Measurements from ENCODE around the gene LRFN4. TPM values are rescaled to one million over a fixed set of nuclear protein-coding genes. Genes with fewer than 3 reads are reported as not detected.

The LRFN4 gene
- polyA plus RNA-seq, 1 donor from 2014 or later: 85.0 TPM

GRCh38 chr11:66860449-66860831 is 3.6 kb downstream of the LRFN4 start:
- H3K4me3 ChIP-seq (ENCODE audit: low read length): no peak overlapping the region
- no peaks in the 10 kb centered on the region for H3K27me3 ChIP-seq (ENCODE audit: insufficient read depth, low read depth, low read length)
- TF ChIP-seq TAF1 (IDR thresholded peaks at IDR 0.05; ENCODE audit: low read depth) (no peak), RAD21 (conservative IDR thresholded peaks at IDR 0.05) (no peak), SMC3 (conservative IDR thresholded peaks at IDR 0.05; ENCODE audit: poor library complexity) (no peak), EP300 (conservative IDR thresholded peaks at IDR 0.05; ENCODE audit: poor library complexity, severe bottlenecking) (no peak), EZH2 (IDR thresholded peaks at IDR 0.05; ENCODE audit: borderline replicate concordance, insufficient read depth, low read length, poor library complexity, severe bottlenecking) (no peak), MXI1 (conservative IDR thresholded peaks at IDR 0.05; ENCODE audit: poor library complexity, severe bottlenecking) (no peak), REST (IDR thresholded peaks at IDR 0.05; ENCODE audit: borderline replicate concordance) (no peak), POLR2AphosphoS5 (IDR thresholded peaks at IDR 0.05) (no peak)
- TF ChIP-seq, protein P1, sequence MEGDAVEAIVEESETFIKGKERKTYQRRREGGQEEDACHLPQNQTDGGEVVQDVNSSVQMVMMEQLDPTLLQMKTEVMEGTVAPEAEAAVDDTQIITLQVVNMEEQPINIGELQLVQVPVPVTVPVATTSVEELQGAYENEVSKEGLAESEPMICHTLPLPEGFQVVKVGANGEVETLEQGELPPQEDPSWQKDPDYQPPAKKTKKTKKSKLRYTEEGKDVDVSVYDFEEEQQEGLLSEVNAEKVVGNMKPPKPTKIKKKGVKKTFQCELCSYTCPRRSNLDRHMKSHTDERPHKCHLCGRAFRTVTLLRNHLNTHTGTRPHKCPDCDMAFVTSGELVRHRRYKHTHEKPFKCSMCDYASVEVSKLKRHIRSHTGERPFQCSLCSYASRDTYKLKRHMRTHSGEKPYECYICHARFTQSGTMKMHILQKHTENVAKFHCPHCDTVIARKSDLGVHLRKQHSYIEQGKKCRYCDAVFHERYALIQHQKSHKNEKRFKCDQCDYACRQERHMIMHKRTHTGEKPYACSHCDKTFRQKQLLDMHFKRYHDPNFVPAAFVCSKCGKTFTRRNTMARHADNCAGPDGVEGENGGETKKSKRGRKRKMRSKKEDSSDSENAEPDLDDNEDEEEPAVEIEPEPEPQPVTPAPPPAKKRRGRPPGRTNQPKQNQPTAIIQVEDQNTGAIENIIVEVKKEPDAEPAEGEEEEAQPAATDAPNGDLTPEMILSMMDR (IDR thresholded peaks at IDR 0.05; ENCODE audit: poor library complexity, severe bottlenecking): no peak
- H3K9ac ChIP-seq (ENCODE audit: low read length): no peak overlapping the region
- no peaks in the 10 kb centered on the region for H3K9me3 ChIP-seq (ENCODE audit: low read length)
- no peak overlapping the region for H2AFZ ChIP-seq (ENCODE audit: low read depth, low read length)
- no peaks in the 10 kb centered on the region for H3K9me2 ChIP-seq (ENCODE audit: insufficient read depth, low read length)
- no peaks in the 10 kb centered on the region for H3K79me2 ChIP-seq (replicated peaks; ENCODE audit: insufficient read depth, low read length)
- H3K27ac ChIP-seq (ENCODE audit: low read length): no peak overlapping the region
- no peaks in the 10 kb centered on the region for H3F3A ChIP-seq (ENCODE audit: insufficient read depth, low read length, poor library complexity, severe bottlenecking)
- no peaks in the 10 kb centered on the region for H4K20me1 ChIP-seq (ENCODE audit: insufficient read depth)
- H3K36me3 ChIP-seq (ENCODE audit: insufficient read depth, low read length): no peaks in the 10 kb centered on the region
- no peak overlapping the region for H3K4me2 ChIP-seq (ENCODE audit: low read length)

GRCh38 chr11:66861038-66861773 is 4.3 kb downstream of the LRFN4 start:
- Histone ChIP-seq H3K36me3 (ENCODE audit: insufficient read depth, low read length) (no peaks in the 10 kb centered on the region), H3F3A (ENCODE audit: insufficient read depth, low read length, poor library complexity, severe bottlenecking) (no peaks in the 10 kb centered on the region), H3K9me3 (ENCODE audit: low read length) (no peaks in the 10 kb centered on the region), H2AFZ (ENCODE audit: low read depth, low read length) (no peak overlapping the region), H3K27ac (ENCODE audit: low read length) (no peak overlapping the region), H3K9me2 (ENCODE audit: insufficient read depth, low read length) (no peaks in the 10 kb centered on the region), H4K20me1 (ENCODE audit: insufficient read depth) (no peaks in the 10 kb centered on the region), H3K79me2 (replicated peaks; ENCODE audit: insufficient read depth, low read length) (no peaks in the 10 kb centered on the region), H3K9ac (ENCODE audit: low read length) (no peak overlapping the region), H3K4me2 (ENCODE audit: low read length) (no peak overlapping the region), H3K27me3 (ENCODE audit: insufficient read depth, low read depth, low read length) (no peaks in the 10 kb centered on the region), H3K4me3 (ENCODE audit: low read length) (no peak overlapping the region)
- TF ChIP-seq TAF1 (IDR thresholded peaks at IDR 0.05; ENCODE audit: low read depth) (no peak), RAD21 (conservative IDR thresholded peaks at IDR 0.05) (no peak), EZH2 (IDR thresholded peaks at IDR 0.05; ENCODE audit: borderline replicate concordance, insufficient read depth, low read length, poor library complexity, severe bottlenecking) (no peak), MXI1 (conservative IDR thresholded peaks at IDR 0.05; ENCODE audit: poor library complexity, severe bottlenecking) (no peak), EP300 (conservative IDR thresholded peaks at IDR 0.05; ENCODE audit: poor library complexity, severe bottlenecking) (no peak), SMC3 (conservative IDR thresholded peaks at IDR 0.05; ENCODE audit: poor library complexity) (no peak), REST (IDR thresholded peaks at IDR 0.05; ENCODE audit: borderline replicate concordance) (no peak), POLR2AphosphoS5 (IDR thresholded peaks at IDR 0.05) (no peak)
- TF ChIP-seq, protein P1 (IDR thresholded peaks at IDR 0.05; ENCODE audit: poor library complexity, severe bottlenecking): no peak

Data from neural cell (in vitro differentiated cells).